ENCODE results near the gene OGFR. TPM values are rescaled to one million over a fixed set of nuclear protein-coding genes. Genes with fewer than 3 reads are reported as not detected.

The OGFR gene
- total RNA-seq, 5 donors from 2014 or later (not counting 1 experiment from before 2014, with no cell fraction given): 46.5 to 91.1 (median 83.0) TPM

DNA sequence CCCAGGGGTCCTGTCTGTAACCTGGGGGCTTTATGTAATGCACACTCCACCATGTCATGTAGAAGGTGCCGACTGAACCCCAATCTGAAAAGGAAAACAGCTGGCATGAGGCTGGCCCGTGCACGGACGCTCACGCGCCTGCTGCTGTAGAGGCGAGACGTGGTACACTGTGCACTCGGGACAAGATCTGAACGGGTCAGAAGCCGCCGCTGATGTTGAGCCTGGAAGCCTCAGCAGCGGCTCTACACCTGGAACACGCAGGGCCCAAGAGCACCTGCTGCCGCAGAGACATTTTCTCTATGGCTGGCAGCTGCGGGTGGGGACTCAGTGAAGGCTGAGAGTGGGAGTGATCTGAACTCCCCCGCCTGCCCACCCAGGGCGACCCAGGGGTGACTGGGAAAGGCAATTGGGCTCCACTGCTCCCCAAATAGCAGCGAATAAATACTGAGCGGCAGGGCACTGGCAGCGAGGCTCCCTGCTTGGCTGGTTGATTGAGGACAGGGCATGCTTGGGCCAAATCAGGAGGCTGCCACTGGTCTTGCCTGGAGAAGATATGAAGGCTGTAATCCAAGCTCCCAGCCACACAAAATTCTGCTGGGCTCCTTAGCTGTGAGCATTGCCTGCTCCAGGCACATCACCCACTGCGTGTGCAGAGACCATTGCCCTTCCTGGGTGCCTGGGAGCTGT is 2.5 kb upstream of the OGFR start:
- ChIA-PET POLR2A (no interaction called here), CTCF (interaction anchor here in 1 of 2 donors (0.7 kb wide), 1 partner anchor 255 kb away, joined by 4 read pairs; no protein-coding TSS in a partner anchor)
- Histone ChIP-seq H3K4me1 (ENCODE audit: control insufficient read depth in 1 of 2, extremely low read depth in 1 of 2, insufficient read depth in 2 of 2, low read length in 2 of 2) (peaks cover 8 to 39% of the 10 kb centered on the region in 2 experiments), H3K27me3 (replicated peaks in 1 of 2; ENCODE audit: control insufficient read depth in 2 of 2, extremely low read depth in 1 of 2, insufficient read depth in 2 of 2, low read length in 1 of 2) (no peaks in the 10 kb centered on the region), H3K36me3 (ENCODE audit: control insufficient read depth in 2 of 2, extremely low read depth in 1 of 2, insufficient read depth in 1 of 2, low read length in 1 of 2) (peaks cover under 1 to 29% of the 10 kb centered on the region in 2 donors), H3K4me3 (ENCODE audit: control insufficient read depth in 1 of 2, extremely low read depth in 1 of 2, low read length in 1 of 2) (no peak overlapping the region), H3K9me3 (no peaks in the 10 kb centered on the region), H3K27ac (ENCODE audit: low read length) (no peak overlapping the region)
- Mint-ChIP-seq H3K4me1 (peaks cover 31 to 37% (median 34%) of the 10 kb centered on the region in 3 donors), H3K9me3 (no peaks in the 10 kb centered on the region), H3K36me3 (peaks cover 20% of the 10 kb centered on the region), H3K27me3 (no peaks in the 10 kb centered on the region), H3K27ac (peak overlapping the region in 1 of 2 donors; percentile 16), H3K4me3 (no peak overlapping the region)
- ATAC-seq (replicated peaks in 1 of 4): no peak
- no peak for DNase-seq
- 97% methylated on average over 19 of the region's 22 CpGs for WGBS (ENCODE audit: insufficient coverage)

DNA sequence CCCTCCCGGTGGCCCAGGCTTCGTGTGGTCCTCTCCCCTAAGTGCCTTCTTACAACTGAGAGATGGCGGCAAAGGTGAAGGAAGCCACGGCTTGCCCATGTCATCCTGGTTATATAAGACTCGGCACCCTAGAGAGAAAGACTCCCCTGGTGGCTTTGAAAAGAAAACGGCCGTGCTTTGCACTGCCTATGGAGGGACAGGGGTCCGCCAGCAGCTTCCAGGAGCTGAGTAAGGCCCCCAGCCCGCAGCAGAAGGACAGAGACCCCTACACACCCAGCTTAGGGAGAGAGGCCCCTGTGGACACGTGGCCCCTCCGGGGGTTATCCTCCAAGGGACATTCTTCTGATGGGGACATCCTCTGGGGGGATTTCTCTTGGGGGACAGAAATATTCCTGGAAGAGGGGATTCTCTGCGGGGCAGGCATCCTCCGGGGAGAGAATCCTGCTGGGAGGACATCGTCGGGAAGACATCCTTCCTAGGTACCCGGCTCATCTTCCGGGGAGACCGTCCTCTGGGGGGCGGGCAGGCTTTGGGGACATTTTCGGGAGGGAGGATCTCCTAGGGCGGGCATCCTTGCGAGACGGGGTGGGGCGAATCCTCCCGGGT is 511 bp upstream of the OGFR start:
- ChIA-PET CTCF (interaction anchor here in 1 of 2 donors (1.7 kb wide), 1 partner anchor 10 kb away, joined by 7 read pairs; no protein-coding TSS in a partner anchor), POLR2A (interaction anchor here (0.7 to 1.0 kb wide), 3 partner anchors 10 kb away, joined by 3 to 5 read pairs (median 4); no protein-coding TSS in a partner anchor)
- H3K9me3 ChIP-seq: no peaks in the 10 kb centered on the region
- H3K27ac ChIP-seq (ENCODE audit: low read length): peak overlapping the region; percentile 63
- peaks cover 18% of the 10 kb centered on the region for H3K36me3 Mint-ChIP-seq
- DNase-seq (peak in 12 of 35 experiments; percentile 14 to 56 (median 30)), ATAC-seq (replicated peaks in 1 of 4) (peak; percentile 32 to 49 (median 44))
- peak overlapping the region; percentile 94 to 98 for H3K27ac Mint-ChIP-seq
- H3K27me3 Mint-ChIP-seq: no peaks in the 10 kb centered on the region
- peaks cover 5 to 38% of the 10 kb centered on the region in 2 donors for H3K36me3 ChIP-seq (ENCODE audit: control insufficient read depth in 2 of 2, extremely low read depth in 1 of 2, insufficient read depth in 1 of 2, low read length in 1 of 2)
- H3K9me3 Mint-ChIP-seq: no peaks in the 10 kb centered on the region
- 21% methylated on average over 12 of the region's 25 CpGs for WGBS (ENCODE audit: insufficient coverage)
- peak overlapping the region; percentile 58 to 67 for H3K4me3 ChIP-seq (ENCODE audit: control insufficient read depth in 1 of 2, extremely low read depth in 1 of 2, low read length in 1 of 2)
- H3K4me3 Mint-ChIP-seq: peak overlapping the region; percentile 93 to 95 (median 93)
- peaks cover 28 to 34% (median 29%) of the 10 kb centered on the region in 3 donors for H3K4me1 Mint-ChIP-seq
- no peaks in the 10 kb centered on the region for H3K27me3 ChIP-seq (replicated peaks in 1 of 2; ENCODE audit: control insufficient read depth in 2 of 2, extremely low read depth in 1 of 2, insufficient read depth in 2 of 2, low read length in 1 of 2)
- H3K4me1 ChIP-seq (ENCODE audit: control insufficient read depth in 1 of 2, extremely low read depth in 1 of 2, insufficient read depth in 2 of 2, low read length in 2 of 2): peaks cover 6 to 43% of the 10 kb centered on the region in 2 experiments

DNA sequence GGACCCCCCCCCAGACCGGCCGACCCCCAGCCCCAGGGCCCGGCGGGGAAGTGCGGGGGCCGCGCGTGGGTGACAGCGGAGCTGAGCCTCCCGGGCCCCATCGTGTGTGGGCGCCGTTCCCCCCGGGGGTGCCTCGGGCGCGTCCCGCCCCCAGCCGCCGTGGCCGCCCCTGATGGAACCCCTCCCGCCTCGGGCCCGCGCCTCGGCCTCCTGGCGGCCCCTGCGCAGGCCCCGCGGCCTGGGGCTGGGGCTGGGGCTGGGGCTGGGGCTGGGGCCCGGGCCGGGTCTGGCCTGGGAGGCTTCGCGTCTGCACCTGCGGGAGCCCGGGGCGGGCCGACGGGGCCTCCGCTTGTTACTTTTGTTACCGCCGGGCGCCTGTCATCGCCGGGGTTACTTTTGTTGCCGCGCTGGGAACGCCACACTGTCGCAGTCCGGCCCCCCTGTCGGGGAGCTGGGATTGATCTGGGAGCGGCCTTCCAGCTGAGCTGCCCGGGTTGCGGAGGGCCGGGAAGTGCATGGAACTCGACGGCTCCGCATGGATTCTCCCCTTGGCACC is 598 bp downstream of the OGFR start:
- Mint-ChIP-seq H3K9me3 (no peaks in the 10 kb centered on the region), H3K36me3 (peaks cover 10% of the 10 kb centered on the region), H3K27me3 (no peaks in the 10 kb centered on the region), H3K4me1 (peaks cover 29 to 32% (median 29%) of the 10 kb centered on the region in 3 donors), H3K4me3 (peak overlapping the region; percentile 78 to 95 (median 78)), H3K27ac (peak overlapping the region; percentile 39 to 61)
- Histone ChIP-seq H3K4me1 (ENCODE audit: control insufficient read depth in 1 of 2, extremely low read depth in 1 of 2, insufficient read depth in 2 of 2, low read length in 2 of 2) (peaks cover 6 to 51% of the 10 kb centered on the region in 2 experiments), H3K27me3 (replicated peaks in 1 of 2; ENCODE audit: control insufficient read depth in 2 of 2, extremely low read depth in 1 of 2, insufficient read depth in 2 of 2, low read length in 1 of 2) (no peaks in the 10 kb centered on the region), H3K27ac (ENCODE audit: low read length) (peak overlapping the region; percentile 19), H3K36me3 (ENCODE audit: control insufficient read depth in 2 of 2, extremely low read depth in 1 of 2, insufficient read depth in 1 of 2, low read length in 1 of 2) (peaks cover 14 to 40% of the 10 kb centered on the region in 2 donors), H3K9me3 (no peaks in the 10 kb centered on the region), H3K4me3 (ENCODE audit: control insufficient read depth in 1 of 2, extremely low read depth in 1 of 2, low read length in 1 of 2) (peak overlapping the region; percentile 58 to 64)
- under 1% methylated on average over 56 of the region's 58 CpGs for WGBS (ENCODE audit: insufficient coverage)
- CTCF ChIA-PET: interaction anchor here in 1 of 2 donors (1.0 to 1.7 kb wide), 2 partner anchors 11 to 13 kb away, joined by 4 to 7 read pairs; no protein-coding TSS in a partner anchor
- POLR2A ChIA-PET: interaction anchor here (0.7 to 0.8 kb wide), 2 partner anchors 11 kb away, joined by 3 to 4 read pairs; no protein-coding TSS in a partner anchor
- ATAC-seq (replicated peaks in 1 of 4): peak; percentile 36 to 51 (median 46)
- DNase-seq: peak in 7 of 35 experiments; percentile 11 to 43 (median 26)

DNA sequence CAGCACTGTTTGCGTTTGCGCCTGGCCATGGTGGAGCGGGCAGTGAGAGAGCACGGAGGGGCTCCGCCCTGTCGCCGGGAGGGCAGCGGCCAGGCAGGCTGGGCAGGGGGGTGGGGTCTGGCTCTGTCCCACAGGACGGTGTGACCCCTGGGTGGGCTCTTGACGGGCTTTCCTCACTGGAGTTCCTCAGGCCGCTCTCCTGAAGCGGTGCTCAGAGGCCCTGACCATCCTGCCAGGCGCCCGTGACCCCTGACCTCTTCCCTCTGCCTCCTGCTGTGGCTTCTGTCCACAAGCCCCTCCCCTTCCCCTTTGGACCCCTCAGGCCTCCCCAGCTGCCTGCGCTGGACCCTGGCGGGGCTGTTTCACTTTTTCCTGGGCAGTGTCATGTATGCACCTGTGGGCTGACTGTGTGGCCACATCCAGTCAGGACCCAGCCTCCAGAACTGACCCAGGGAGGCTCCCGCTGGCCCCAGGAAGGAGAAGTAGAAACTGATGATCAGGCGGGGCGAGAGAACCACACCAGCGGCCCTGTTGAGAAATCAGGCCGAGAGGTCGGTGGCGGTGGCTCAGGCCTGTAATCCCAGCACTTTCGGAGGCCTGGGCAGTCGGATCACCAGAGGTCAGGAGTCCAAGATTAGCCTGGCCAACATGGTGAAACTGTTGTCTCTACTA is 1.2 kb downstream of the OGFR start:
- Mint-ChIP-seq H3K9me3 (no peaks in the 10 kb centered on the region), H3K27me3 (no peaks in the 10 kb centered on the region), H3K36me3 (peaks cover 9% of the 10 kb centered on the region), H3K4me1 (peaks cover 29 to 32% (median 29%) of the 10 kb centered on the region in 3 donors), H3K27ac (peak overlapping the region; percentile 39 to 61), H3K4me3 (peak overlapping the region; percentile 78)
- peaks cover 20 to 44% of the 10 kb centered on the region in 2 donors for H3K36me3 ChIP-seq (ENCODE audit: control insufficient read depth in 2 of 2, extremely low read depth in 1 of 2, insufficient read depth in 1 of 2, low read length in 1 of 2)
- ChIA-PET POLR2A (no interaction called here), CTCF (interaction anchor here in 1 of 2 donors (0.7 kb wide), 1 partner anchor 161 kb away, joined by 3 read pairs; no protein-coding TSS in a partner anchor)
- no peaks in the 10 kb centered on the region for H3K9me3 ChIP-seq
- DNase-seq (no peak), ATAC-seq (replicated peaks in 1 of 4) (no peak)
- WGBS (ENCODE audit: insufficient coverage): 43% methylated on average over 20 of the region's 25 CpGs
- peak overlapping the region; percentile 58 to 64 for H3K4me3 ChIP-seq (ENCODE audit: control insufficient read depth in 1 of 2, extremely low read depth in 1 of 2, low read length in 1 of 2)
- no peaks in the 10 kb centered on the region for H3K27me3 ChIP-seq (replicated peaks in 1 of 2; ENCODE audit: control insufficient read depth in 2 of 2, extremely low read depth in 1 of 2, insufficient read depth in 2 of 2, low read length in 1 of 2)
- peaks cover 6 to 53% of the 10 kb centered on the region in 2 experiments for H3K4me1 ChIP-seq (ENCODE audit: control insufficient read depth in 1 of 2, extremely low read depth in 1 of 2, insufficient read depth in 2 of 2, low read length in 2 of 2)
- H3K27ac ChIP-seq (ENCODE audit: low read length): peak overlapping the region; percentile 19

DNA sequence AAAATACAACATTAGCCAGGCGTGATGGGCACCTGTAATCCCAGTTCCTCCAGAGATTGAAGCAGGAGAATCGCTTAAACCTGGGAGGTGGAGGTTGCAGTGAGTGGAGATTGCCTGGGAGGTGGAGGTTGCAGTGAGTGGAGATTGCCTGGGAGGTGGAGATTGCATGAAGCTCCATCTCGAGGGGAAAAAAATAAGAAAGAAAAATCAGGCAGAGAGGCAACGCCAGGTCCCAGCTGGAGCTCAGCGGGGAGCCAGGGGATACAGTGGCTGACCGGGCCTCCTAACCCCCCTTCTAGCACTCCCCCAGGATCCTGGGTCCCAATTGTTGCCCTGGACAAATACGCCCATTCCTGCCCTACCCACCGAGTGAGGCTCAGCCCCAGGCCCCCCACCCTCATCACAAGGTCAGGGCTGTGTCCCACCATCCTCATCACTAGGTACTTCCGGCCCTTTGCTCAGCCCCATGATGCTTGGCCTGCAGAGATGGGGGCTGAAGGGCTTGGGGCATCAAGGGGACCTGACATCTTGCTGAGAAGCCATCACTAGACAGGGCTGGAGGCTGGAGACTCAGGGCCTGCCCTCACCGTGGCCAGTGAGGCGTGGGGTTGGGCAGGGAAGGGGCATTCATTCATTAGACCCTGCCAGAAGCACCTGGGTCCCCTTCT is 1.9 kb downstream of the OGFR start:
- Histone ChIP-seq H3K27me3 (replicated peaks in 1 of 2; ENCODE audit: control insufficient read depth in 2 of 2, extremely low read depth in 1 of 2, insufficient read depth in 2 of 2, low read length in 1 of 2) (no peaks in the 10 kb centered on the region), H3K27ac (ENCODE audit: low read length) (peak overlapping the region; percentile 19), H3K4me1 (ENCODE audit: control insufficient read depth in 1 of 2, extremely low read depth in 1 of 2, insufficient read depth in 2 of 2, low read length in 2 of 2) (peaks cover 6 to 53% of the 10 kb centered on the region in 2 experiments), H3K4me3 (ENCODE audit: control insufficient read depth in 1 of 2, extremely low read depth in 1 of 2, low read length in 1 of 2) (peak overlapping the region in 1 of 2 donors; percentile 58), H3K9me3 (no peaks in the 10 kb centered on the region), H3K36me3 (ENCODE audit: control insufficient read depth in 2 of 2, extremely low read depth in 1 of 2, insufficient read depth in 1 of 2, low read length in 1 of 2) (peaks cover 20 to 46% of the 10 kb centered on the region in 2 donors)
- CTCF ChIA-PET: interaction anchor here in 1 of 2 donors (0.7 kb wide), 1 partner anchor 162 kb away, joined by 3 read pairs; no protein-coding TSS in a partner anchor
- POLR2A ChIA-PET: no interaction called here
- H3K27me3 Mint-ChIP-seq: no peaks in the 10 kb centered on the region
- no peak for ATAC-seq (replicated peaks in 1 of 4)
- 84% methylated on average over 9 of the region's 11 CpGs for WGBS (ENCODE audit: insufficient coverage)
- H3K4me1 Mint-ChIP-seq: peaks cover 29 to 32% (median 29%) of the 10 kb centered on the region in 3 donors
- peak overlapping the region; percentile 78 for H3K4me3 Mint-ChIP-seq
- peak overlapping the region; percentile 27 to 39 for H3K27ac Mint-ChIP-seq
- H3K9me3 Mint-ChIP-seq: no peaks in the 10 kb centered on the region
- no peak for DNase-seq
- peaks cover 9% of the 10 kb centered on the region for H3K36me3 Mint-ChIP-seq

All from T-cell (primary cell).